Stimulated activated CD8-positive, alpha-beta memory T cell treated with anti-CD3 and anti-CD28 coated beads, Interleukin-4, amount 100 ng/mL, for 1 hour (primary cell): ENCODE data around the gene BABAM1.

ENCODE experiments used
- DNase-seq, 2 donors: peaks; one replicate each; pipeline ENCODE4 v3.0.0-alpha.2; 2020; ENCODE audit warnings: low read depth in 2 of 2, low spot score in 1 of 2

Gene BABAM1

DNA sequence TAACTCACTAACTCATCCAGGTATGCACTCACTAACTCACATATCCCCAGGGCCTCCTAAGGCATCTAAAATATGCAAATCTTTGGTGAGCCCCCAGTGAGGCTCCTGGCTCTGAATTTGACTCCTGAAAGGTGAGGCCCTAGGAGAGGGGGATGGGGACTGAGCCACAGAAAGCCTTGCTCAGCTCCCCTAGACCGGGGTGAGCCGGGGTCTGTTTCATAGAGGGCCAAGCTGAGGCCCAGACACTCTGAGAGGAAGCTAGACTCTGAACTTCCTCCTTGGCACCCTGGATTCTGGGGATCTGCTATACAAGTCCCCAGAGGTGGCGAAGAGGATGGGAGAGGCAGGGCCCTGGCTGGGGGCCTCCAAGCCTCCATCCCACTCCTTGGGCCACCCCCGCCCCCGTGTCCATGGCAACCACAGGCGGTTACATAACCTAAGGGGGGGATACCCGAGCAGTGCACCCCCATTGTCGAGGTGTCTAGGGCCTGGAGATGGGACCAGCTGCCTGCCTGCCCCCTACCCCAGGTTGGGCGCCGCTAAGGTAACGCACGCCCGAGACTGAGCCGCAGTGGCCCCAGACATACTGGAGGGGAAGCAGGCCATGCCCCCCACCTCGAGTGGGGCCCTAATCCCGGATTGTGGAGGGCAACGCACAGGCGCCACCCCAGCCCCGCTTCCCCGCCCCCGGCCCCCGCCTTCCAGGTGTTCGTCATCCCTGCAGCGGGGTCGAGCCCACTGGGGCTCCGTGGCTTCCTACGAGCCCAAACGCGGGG lies 35.3 kb downstream of the BABAM1 start:
- DNase-seq = no peak

DNA sequence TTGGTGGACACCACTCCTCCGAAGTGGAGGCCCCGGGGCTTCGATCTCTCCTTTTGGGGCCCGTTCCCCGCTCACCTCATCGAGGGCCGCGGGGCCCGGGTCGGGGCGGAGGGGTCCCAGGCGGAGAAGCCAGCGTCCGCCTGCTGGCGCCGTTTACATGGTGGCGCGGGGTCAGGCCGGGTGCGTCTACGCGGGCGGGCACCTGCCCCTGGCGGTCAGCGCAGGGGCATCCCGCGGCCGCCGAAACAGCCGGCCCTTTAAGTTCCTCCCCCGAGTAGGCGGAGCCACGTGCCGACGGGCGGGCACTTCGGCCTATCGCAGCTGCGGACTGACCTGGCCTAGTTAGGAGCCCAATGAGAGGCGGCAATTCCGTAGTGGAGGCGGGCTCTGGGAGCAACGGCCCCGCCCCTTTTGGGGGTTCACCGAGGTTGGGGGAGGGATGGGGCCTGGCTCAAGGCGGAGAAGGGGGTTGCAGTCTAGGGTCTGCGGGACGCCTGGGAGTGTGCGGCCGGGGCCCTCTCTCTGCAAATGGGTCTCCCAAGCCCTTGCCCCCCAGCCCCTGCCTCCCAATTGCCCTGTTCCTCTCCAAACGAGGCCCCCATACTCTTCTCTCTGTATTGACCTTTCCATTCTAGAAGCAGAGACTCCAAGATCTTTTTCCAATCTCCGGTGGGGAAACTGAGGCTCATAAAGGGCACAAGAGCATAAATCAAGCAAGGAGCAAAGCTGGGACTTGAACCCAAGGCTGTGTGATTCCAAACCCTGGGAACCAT lies 36.1 kb downstream of the BABAM1 start, which contains the start of gene ABHD8:
ABHD8 (minus strand) TSS at position 259 of the 773 bp plus-strand sequence. CDS start 1,809 bp downstream, outside the sequence.
- DNase-seq = peak; percentile 79 to 85

DNA sequence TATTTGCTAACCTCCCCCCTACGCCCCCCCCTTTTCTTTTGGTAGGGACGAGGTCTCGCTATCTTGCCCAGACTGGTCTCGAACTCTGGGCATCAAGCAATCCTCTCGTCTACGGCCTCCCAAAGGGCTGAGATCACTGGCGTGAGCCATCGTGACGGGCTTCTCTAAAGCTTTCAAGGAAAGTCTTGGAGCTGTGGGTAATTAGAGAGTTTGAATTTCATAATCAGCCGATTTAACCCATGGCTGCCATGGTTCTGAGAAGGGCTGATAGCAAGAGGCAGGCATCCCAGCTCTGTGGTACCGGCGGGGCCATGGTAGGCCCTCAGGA lies 36.7 kb downstream of the BABAM1 start:
- no peak for DNase-seq

DNA sequence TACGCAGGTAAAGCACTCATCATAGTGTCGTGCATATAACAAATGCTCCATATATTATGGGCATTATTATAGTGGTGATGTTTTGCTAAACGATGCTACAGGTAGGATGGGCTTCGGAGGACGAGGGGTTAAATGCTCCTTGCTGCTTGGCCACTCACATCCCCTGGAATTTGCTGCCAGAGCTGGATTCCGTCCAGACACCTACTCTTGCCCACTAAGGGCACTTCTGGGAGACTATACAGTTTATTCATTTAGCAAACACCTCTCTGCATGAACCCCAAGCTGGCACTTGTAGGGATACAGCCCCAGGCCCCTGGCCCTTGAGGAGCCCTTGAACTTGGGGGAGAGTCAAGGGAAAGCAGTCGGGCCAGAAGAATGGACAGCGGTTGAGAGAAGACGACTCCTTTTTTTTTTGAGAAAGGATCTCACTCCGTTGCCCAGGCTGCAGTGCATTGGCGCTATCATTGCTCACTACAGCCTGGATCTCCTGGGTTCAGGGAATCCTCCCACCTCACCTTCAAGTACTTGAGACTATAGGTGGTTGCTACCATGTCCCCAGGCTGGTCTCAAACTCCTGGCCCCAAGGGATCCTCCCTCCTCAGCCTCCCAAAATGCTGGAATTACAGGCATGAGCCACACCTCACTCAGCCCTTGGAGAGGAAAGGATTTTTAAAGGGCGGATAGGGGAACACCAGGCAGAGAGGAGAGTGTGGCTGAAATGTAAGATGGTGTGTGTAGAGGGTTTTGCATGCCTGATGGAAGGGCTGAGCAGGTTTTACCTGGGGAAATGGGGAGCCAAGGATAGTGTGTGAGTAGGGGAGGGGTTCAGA lies 37.4 kb downstream of the BABAM1 start:
- no peak for DNase-seq

DNA sequence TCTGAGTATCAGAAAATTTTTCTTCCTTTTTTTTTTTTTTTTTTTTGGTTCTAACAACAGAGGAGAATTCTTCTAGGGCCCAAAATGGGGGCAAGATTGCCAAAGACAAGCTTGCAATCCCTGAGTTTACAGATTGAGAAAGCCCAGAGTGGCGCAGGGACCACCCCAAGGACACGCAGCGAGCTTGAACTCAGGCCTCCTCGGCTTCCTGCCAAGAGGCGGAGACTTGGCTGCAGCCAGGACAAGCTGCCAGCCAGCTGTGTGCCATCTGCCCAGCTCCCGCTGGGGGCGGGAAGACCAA lies 37.9 kb downstream of the BABAM1 start:
- DNase-seq = no peak

DNA sequence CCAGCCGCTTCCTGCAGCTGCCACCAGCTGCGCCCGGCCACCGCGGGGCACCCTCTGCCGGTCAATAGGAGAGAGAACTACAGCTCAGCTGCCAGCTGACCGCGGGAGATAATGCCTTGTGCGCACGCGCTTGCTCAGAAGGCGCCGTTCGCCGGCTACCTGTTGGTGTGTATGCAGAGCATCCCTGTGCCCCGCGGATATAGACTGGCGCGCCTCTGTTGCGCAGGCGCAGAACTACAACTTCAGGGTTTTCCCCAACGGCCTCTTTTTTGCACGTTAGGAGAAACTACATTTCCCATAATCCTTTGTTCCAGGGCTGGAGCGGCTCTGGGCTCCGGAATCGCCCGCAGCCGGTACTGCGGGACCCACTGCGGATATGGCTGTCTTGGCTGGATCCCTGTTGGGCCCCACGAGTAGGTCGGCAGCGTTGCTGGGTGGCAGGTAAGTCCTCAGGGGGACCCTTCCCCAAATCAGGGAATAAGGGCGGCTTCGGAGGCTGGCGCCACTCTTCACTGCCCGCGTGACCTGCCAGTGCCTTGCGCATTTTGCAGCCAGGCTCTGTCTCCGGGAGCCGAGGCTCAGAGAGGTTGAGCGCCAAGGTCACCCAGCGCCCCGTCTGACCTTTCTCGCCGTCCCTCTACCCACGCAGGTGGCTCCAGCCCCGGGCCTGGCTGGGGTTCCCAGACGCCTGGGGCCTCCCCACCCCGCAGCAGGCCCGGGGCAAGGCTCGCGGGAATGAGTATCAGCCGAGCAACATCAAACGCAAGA lies 38.5 kb downstream of the BABAM1 start, which contains the start of gene MRPL34:
MRPL34 (plus strand) TSS at position 356 of the 768 bp plus-strand sequence; CDS start at position 377, 21 bp downstream.
- peak; percentile 79 to 91 for DNase-seq

DNA sequence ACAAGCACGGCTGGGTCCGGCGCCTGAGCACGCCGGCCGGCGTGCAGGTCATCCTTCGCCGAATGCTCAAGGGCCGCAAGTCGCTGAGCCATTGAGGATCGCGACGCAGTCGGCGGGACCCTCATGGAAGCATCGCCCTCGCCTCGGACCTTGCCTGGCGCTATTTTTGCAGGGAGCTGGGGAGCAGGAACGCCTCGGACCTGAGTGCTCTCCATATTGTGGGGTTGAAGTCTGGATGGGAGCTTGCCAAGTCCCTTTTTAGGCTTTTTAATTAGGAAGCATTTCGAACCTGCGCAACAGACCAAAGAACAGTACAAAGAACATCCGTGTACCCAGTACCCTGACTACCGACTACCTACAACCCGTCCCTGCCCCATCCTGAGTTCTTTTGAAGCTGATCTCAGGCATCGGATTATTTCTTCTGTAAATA lies 39.1 kb downstream of the BABAM1 start:
- DNase-seq = no peak

DNA sequence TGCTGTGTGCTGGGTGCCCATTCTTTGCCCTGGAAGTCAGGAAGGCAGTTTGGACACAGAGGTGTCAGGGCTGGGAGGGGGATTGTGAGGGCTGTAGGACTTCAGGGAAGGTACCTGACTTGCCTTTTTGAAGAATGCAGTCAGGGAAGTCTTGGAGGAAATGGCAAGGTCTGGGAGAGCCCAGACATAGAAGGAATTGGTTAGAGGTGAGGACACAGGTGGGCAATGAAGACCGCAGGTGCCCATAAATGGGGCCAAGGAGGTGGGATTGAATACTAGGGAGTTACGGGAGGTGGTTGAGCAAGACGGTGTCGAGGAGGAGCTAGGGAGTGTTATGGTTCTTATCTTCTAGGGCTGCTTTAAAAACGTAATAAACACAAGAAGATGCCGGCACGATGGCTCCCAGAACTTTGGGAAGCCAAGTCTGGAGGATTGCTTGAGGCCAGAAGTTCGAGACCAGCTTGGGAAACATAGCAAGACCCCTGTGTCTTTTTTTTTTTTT lies 40.7 kb downstream of the BABAM1 start:
- DNase-seq = no peak

DNA sequence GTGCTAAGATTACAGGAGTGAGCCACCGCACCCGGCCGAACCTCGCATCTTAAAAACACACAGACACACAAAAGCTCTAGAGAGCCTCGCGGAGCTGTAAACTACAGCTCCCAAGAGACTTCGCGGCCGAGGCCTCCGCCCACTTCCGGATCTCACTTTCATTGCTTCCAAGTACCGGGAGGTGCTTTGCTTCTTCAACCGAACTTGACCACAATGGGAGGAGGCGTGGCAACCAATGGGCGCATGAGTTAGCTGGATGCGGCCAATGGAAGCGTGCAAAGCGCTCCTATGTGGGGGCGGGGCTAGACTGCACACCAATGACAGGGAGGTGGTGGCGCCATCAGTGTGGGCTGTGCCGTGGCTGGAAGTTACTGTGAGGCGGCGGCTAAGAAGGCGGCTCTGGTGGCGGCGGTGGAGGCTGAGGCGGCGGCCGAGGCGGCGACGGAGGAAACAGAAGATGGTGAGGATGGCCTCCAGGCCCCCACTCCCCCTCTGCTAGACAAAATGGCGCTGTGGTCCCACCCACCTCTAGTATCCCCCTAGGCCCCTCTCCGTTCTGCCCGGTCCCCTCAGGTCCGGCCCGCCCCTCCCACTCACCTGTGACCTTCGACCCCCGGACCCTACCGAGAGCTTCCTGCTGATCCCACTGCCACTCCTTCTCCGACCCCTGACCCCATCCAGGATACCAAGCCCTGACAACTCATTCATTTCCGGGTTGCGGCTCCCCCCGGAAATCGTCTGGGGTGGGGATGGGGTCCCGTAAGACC lies 42.1 kb downstream of the BABAM1 start, which contains the start of gene DDA1:
DDA1 (plus strand) TSS at position 366 of the 767 bp plus-strand sequence; CDS start at position 458, 92 bp downstream.
- peak; percentile 98 for DNase-seq

DNA sequence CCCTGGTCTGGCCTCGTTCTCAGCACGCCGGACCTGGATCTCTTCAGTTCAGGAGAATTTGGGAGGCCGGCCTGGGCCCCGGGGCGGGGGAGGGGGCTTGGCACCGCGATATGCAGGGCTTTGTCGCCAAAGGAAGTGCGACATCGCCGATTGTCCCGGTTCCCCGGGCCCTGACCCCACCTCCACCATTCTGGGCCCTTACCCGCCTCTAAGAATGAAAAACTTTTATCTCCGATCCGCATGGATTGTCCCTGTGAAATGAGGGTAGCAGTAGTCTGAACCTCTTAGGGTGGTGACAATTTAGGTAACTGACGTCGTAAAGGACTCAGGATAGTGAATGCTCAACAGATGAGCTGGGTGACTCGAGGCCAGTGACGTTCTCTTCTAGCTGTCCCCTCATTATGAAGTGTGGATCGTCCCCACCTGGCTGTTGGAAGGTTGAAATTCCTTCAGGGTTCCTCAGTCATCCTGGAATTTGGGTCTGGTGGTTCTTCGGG lies 42.8 kb downstream of the BABAM1 start:
- no peak for DNase-seq

DNA sequence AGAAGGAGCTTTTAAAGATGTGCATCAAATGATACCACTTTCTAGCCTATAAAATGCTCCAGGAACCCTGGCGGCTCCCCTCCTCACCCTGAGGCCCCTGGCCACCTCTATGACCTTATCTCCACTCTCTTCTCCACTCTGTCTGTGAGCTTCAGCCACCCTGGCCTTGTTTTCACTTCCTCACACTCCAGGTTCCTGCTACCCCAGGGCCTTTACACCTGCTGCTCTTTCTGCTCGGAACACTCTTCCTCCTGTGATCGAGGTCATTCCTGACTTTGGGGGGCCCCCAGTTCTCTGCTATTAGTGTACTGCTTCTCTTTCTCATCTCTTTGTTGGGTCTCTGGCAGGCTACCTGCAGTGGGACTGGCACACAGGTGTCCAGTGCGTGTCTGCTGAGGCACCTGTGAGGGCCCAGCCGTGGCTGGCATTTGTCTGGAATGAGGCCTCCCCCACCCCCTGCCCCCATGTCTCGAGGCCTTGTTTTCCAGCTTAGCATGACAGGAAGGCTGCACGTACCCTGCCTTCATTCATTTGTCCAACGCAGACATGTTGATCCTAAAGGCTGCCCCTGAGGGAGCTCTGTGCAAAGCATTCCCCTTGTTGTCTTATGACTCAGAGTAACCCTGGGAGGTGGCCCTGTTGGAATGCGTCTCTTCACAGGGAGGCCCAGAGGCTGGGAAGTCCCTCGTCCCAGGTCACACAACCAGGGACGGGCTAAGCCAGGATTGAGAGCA lies 44.4 kb downstream of the BABAM1 start:
- DNase-seq = no peak

DNA sequence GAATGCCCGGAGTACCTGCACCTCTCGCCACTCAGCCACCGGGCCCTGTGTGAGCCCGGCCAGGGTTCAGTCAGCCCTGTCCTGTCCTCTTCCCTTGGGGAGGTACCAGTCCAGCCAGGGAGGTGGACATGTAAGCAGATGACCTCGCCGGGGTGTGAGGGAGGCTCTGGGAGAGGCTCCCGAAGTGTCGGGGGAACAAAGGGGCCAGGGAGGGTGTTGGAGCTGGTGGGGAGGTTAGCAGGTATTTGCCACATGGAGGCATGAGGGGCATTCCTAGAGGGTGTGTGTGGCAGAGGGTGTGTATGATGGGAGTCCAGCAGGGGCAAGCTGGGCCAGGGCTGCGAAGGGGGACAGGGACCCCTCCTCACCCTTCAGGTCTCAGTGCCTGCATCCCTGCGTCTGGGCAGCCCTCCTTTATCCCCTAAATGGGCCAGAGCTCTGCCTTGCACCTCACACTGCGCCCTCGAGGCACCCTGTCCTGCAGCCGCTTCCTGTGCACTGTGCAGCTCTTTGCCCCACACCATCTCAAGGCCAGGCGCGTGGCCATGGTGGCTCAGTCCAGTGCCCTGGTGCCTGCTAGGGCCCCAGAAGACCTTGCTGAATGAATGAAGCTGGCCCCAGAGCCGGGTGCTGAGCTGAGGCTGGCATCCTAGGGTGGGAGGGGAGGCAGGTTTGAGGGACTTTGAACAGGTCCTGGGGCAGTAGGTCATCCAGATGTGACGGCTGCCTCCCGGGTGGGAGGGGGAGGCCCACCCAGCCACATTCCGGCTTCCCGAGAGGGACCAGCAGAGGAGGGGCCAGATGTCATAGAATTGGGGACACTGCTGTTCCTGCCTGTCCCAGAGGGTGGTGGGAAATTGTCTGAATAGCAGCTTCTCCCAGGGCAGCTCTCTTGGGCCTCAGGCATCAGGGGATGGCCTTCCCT lies 45.2 kb downstream of the BABAM1 start:
- no peak for DNase-seq

DNA sequence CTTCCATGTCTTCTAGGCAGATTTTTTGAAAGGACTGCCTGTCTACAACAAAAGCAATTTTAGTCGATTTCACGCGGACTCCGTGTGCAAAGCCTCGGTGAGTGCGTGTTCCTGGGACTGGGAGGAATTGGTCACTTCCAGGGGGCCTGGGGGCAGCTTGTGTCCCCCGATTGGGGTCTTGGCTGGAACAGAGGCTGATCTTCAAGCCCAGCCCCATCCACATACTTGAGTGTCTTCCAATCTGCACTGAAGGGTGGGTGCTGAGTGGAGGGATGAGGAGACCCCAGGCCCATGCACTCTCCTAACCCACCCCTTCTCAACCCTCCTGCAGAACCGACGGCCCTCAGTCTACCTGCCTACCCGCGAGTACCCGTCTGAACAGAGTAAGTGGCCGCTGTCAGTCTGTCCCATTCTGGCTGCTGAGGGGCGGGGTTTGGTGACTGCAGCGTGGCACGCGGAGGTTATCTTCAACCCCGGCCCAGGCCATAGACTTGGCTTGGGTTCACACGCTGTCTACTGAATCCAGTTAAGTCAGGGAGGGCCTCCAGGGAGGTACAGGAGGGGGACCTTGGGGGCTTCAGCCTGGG lies 46.9 kb downstream of the BABAM1 start:
- DNase-seq = no peak

DNA sequence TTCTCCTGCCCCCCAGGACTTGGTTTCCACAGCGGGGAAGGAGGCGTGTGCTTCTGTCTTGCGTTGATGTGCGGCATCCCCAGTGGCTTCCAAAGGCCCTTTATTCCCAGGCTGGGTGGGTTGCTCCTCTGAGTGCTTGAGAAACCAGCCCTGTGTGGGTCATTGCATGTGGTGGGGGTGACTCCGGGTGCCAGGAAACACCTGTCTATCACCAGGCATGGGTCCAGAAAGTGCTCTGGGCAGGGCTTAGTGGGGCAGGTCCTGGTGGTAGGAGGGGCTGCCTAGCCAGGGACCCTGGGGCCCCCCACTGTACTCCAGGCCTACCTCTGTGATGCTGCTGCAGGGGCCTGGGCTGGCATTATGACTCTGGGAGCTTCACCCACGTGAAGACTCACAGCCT lies 51.7 kb downstream of the BABAM1 start:
- DNase-seq = no peak

DNA sequence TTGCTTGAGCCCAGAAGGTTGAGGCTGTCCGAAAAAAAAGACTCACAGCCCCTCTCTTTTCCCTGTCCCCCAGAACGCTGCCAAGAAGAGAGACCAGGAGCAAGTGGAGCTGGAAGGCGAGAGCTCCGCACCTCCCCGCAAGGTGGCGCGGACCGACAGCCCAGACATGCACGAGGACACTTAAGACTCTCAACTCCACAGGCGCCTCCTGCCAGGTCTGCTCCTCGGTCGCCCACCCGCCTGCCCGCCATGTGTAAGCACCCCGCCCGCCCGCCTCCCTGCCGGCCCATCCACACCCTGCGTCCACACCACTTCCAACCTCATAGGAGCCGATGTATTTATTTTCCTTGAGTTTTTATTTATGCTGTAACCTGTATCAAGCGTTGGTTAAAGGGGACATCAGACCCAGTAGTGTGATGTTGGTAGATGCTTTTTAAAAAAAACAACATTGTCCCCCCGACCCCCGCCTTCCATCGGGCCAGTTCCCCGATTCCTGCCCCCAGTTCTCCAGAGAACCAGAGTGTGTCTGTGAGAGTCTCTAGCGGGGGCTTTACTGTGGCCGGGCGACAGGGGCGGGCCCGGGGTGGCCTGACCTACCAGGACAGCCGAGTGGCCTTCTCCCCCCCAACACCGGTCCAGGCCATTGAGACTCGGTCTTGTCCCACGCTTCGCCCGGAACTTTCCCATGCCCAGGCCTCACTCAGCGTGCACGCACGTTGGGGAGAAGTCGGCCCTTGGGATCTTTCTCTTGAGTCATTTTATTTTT lies 52.4 kb downstream of the BABAM1 start:
- DNase-seq = no peak

DNA sequence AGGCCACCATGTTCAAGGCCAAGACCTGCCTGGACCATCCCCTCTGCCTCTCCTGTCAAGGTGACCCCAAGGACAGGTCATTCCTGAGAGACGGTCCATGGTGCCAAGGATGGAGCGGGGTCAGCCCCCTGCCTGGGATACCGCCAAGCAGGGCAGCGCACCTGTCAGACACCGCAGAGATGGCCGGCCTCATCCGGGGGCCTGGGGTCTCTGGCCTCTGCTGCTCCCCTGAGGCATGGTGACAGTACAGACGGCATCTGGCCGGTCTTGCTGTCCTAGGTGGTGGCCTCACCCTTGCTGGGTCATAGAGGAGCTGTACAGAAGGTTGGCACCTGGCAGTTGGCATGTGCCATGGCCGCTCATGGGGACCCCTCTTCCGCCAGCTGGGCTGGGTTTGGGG lies 53.2 kb downstream of the BABAM1 start:
- no peak for DNase-seq
